GM21381 (cell line): ENCODE results near the gene ZNF675.
A peak's percentile ranks its signal among the peaks of the same experiment; 100 is the strongest.
"Not testable (repeated sequence)": the region's sequence is repeated elsewhere in the genome, so short reads cannot be mapped to it uniquely, and the experiment has no call there.

ENCODE experiments used
- ATAC-seq: cut with Tn5 transposase; IDR thresholded peaks from one replicate; pipeline ENCODE4 v1.9.1; 2021; ENCODE audit warnings: mild to moderate bottlenecking, moderate library complexity; ENCODE audit not compliant: unreplicated experiment

ZNF675 gene

GRCh38 chr19:23686621-23687423 lies at the start of gene ZNF675:
ZNF675 (minus strand) TSS chr19:23687212; CDS start chr19:23687033, 179 bp downstream.
- peak; percentile 85 for ATAC-seq

DNA sequence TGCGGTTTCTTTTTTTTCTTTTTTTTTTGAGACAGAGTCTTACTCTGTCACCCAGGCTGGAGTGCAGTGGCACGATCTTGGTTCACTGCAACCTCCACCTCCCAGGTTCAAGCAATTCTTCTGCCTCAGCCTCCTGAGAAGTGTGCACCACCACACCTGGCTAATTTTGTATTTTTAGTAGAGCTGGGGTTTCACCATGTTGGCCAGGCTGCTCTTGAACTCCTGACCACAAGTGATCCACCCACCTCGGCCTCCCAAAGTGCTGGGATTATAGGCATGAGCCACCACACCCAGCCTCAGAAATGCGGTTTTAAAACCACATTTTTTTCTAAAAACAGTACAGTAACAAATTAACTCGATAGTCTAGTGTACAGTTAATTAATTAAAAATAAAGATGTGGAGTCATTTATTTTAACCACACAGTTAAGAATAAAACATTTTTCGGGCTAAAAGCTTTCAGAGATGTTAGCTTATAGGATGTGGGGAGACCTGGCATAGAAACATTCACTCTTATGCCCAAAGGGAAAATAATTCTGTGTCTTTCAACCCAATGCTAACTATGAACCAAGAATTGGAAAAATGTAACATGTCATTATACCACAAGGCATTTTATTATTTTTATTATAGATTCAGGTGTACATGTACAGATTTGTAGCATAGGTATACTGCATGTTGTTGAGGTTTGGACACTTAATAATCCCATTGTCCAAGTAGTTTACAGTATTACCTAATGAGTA lies 43.9 kb upstream of the ZNF675 start:
- ATAC-seq: not testable (repeated sequence)

DNA sequence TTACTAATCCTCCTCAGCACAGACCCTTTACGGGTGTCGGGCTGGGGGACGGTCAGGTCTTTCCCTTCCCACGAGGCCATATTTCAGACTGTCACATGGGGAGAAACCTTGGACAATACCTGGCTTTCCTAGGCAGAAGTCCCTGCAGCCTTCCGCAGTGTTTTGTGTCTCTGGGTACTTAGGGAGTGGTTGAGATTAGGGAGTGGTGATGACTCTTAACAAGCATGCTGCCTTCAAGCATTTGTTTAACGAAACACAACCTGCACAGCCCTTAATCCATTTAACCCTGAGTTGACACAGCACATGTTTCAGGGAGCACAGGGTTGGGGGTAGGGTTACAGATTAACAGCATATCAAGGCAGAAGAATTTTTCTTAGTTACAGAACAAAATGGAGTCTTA lies 37.1 kb upstream of the ZNF675 start:
- ATAC-seq: not testable (repeated sequence)

GRCh38 chr19:23718802-23719201 lies 31.8 kb upstream of the ZNF675 start:
- no peak for ATAC-seq

DNA sequence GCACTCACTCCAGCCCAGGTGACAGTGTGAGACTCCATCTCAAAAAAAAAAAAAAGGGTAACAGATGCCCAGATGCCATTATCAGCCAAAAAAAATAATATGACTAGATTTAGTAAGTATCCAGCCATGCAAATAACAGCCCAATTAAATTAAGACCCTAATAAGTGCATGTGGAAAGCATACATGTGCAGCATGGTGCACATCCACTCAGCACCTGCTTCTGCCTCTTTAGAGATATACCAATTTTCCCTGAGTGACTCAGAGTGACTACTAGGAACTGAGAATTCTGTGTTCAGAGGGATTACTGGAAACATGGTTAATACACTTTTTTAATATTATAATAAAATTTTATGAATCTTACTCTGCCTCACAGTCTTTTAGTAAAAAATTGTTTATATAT lies 29.8 kb upstream of the ZNF675 start:
- ATAC-seq: no peak

DNA sequence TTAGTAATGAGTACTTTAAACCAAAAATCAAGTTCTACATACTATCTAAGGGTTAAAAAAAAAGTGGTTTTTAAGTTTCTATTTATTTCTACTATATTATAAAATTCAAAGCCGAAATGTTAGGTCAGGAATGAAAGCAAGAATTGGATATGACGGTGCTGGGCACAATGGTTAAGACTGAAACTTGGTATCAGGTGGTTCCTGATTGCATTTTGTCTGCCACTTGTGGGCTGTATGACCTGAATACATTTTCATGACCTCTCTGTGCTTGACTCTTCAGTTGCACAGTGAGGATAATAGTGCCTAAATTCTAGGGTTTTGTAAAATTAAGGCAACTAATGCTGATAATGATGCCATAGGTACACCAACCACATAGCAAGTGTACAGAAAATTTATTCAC lies 22.3 kb upstream of the ZNF675 start:
- ATAC-seq: no peak

DNA sequence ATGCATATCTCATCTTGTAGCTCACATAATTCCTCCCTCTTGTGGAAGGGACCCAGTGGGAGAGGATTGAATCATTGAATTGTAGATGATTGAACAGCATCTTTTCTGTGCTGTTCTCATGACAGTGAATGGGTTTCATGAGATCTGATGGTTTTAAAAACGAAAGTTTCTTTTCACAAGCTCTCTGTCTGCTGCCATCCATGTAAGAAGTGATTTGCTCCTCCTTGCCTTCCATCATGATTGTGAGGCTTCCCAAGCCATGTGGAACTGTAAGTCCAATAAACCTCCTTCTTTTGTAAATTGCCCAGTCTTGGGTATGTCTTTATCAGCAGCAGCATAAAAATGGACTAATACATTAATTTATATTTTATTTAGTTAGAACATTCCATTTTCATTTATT lies 19.6 kb upstream of the ZNF675 start:
- ATAC-seq: no peak

- ATAC-seq: no peak
Observed at GRCh38 chr19:23699521-23699860, 12.5 kb upstream of the ZNF675 start.

DNA sequence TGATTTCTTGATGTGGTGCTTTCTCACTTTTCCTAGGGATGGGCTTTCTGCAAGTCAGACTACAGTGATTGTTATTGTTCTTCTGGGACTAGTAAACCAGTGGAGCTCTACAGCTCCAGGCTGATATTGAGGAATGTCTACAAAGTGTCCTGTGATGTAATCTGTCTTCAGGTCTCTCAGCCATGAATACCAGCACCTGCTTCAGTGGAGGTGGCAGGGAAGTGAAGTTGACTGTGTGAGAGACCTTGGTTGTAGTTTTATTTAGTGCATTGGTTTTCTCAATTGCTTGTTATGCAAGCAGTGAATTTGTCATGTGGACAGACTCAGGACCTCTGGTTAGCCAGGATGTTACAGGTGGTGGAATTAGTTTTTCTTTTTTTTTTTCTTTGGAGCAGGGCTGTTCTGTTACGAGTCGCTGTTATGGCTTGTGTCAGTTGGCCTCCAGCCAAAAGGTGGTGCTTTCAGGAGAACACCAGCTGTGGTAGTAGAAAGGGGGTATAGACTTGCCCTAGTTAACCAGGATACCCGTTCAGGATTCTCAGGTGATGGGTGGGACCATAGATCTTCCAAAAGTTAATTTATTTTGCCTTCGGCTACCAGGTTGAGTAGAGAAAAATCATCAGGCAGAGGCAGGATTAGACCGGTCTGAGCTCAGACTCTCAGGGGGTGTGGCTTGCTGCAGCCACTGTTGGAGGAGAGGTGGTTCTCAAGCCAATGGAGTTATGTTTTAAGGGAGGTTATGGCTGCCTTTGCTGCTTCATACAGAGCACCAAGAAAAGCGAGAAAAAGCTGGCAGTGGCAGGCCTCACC lies 11.9 kb upstream of the ZNF675 start:
- ATAC-seq: no peak

DNA sequence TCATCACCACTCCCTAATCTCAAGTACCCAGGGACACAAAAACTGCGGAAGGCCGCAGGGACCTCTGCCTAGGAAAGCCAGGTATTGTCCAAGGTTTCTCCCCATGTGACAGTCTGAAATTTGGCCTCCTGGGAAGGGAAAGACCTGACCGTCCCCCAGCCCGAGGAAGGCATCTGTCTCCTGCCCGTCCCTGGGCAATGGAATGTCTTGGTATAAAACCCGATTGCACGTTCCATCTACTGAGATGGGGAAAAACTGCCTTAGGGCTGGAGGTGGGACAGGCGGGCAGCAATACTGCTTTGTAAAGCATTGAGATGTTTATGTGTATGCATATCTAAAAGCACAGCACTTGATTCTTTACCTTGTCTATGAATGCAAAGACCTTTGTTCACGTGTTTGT lies 5.9 kb upstream of the ZNF675 start:
- not testable (repeated sequence) for ATAC-seq

DNA sequence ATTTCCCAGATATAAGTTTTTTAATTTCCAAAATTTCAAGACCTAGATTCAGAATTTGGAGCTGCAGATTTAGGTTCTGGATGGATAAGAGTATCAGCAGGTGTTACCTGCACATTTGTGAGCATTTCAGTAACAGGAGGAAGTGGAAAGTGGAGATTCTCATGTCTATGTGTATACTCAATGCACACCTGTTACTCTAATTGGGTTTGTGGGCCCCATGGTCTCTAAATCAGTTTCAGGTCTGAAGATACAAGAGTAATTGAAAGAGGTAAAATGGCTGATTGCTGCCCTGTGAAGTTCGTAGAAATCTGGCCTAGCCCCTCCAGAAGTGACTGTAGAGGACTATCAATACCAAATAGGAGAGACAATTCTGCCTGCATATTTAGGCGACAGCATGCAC lies 13.9 kb downstream of the ZNF675 start:
- no peak for ATAC-seq

GRCh38 chr19:23668606-23669005 lies 18.4 kb downstream of the ZNF675 start:
- not testable (repeated sequence) for ATAC-seq

DNA sequence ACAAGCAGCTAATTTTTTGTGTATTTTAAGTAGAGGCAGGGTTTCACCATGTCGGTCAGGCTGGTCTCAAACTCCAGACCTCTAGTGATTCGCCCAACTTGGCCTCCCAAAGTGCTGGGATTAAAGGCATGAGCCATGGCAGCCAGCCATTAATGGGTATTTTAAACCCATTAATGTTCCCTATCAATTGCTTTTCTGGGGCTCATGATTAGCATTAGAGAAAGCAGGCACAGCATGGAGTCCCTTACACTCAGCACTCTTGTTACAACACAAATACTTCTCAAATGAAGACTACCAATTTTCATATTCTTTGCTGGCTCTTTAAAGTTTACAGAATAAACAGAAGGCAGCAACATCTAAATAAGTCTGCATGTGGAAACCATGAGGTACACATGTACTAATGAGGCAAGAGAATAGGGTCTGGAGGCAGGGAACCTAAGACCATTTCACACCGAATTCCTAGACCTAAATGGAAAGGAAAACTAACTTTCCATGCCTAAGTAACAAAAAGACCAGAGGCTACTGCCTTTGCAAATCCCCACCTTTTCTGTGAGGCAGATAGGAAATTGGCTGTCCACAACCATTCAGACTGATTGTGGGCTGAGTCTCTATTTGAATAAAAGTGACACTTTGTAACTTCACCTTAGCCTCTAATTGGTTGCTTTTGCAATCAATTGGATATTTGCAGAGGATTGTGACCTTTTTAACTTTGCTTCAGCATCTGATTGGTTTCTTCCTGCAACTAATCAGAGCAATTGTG lies 21.2 kb downstream of the ZNF675 start:
- ATAC-seq: no peak

DNA sequence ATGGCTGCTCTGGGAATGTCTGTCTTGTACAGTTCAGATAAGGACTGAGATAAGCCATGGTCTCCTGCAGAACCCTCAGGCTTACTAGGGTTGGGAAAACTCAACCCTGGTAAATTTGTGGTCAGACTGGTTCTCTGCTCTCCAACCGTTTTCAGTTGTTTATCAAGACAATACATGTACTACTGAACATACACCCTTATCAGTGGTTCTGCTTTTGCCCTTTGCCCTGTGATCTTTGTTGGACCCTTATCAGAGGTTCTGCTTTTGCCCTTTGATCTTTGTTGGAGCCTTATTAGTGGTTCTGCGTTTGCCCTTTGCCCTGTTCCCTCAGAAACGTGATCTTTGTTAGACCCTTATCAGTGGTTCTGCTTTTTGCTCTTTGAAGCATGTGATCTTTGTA lies 37.2 kb downstream of the ZNF675 start:
- not testable (repeated sequence) for ATAC-seq
